RPMI8226 (cell line): ENCODE results near the gene FASN.
A peak's percentile ranks its signal among the peaks of the same experiment; 100 is the strongest.
"Not testable (repeated sequence)": the region's sequence is repeated elsewhere in the genome, so short reads cannot be mapped to it uniquely, and the experiment has no call there.

Source experiments
- DNase-seq: peaks from one replicate; pipeline ENCODE4 v3.0.0-alpha.2; 2015

The FASN gene

DNA sequence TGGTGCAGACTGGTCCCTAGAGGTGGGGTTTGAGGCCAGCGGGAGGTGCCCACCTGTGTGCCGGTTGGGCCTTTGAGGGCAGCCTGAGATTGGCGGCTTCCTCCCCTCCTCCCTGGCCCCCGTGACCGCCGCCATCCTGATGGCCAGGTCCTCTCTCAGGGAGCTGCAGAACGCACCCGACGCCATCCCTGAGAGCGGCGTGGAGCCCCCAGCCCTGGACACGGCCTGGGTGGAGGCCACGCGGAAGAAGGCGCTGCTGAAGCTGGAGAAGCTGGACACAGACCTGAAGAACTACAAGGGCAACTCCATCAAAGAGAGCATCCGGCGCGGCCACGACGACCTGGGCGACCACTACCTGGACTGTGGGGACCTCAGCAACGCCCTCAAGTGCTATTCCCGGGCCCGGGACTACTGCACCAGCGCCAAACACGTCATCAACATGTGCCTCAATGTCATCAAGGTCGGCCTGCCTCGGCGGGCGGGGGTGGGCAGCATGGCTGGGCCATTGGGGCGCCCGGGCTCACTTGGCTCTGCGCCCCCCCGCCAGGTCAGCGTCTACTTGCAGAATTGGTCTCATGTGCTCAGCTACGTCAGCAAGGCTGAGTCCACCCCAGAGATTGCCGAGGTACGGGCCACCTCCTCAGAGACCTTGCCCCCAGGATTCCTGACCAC lies 43.5 kb downstream of the FASN start:
- DNase-seq: no peak

- no peak for DNase-seq
These were observed 44.3 kb downstream of the FASN start for GRCh38 chr17:82053556-82054263.

DNA sequence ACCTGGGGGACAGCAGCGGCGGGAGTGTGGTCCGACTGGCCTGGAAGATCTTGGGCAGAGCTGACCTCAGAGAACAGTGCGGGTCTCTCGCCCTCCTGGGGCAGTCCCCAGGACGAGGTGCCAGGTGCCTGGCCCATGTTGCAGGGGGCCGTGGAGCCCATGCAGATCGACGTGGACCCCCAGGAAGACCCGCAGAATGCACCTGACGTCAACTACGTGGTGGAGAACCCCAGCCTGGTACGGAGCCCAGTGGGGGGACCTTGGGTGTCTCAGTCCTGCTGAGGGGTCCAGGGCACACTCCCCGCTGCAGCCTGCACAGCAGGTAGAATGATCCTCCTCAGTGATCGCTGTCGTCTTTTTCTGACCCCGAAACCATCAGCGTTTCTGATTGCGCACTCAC lies 44.9 kb downstream of the FASN start:
- no peak for DNase-seq

DNA sequence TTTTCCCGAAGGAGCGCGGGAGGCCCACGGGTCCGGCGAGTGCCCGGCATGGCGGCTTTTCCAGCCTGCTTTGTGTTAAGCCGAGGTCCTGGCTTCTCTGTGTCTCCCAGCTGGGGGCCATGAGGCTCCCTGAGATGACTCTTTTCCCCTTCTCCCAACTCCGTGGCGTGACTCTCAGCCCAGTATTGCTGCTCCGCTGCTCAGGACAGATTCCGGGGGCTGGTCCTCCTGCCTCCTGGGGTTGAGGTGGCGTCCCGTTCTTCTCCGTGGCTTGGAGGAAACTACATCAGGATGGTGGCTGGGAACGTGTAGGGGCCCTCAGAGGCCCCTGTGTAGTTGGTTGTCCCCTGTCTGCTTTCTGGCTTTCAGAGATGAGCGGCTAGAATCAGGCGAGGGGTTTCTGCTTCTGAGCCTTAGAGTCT lies 45.4 kb downstream of the FASN start:
- DNase-seq: no peak

GRCh38 chr17:82051776-82052637 lies 46.0 kb downstream of the FASN start, which contains the start of the genes GPS1 and RFNG:
TSS of gene GPS1 (plus strand) at chr17:82051898. CDS start at chr17:82051932, 34 bp downstream.
TSS of gene RFNG (minus strand) at chr17:82051811. CDS start at chr17:82051766, 45 bp downstream.
- DNase-seq: peak; percentile 84

- DNase-seq: no peak
These were observed 47.0 kb downstream of the FASN start for GRCh38 chr17:82050761-82051641.

DNA sequence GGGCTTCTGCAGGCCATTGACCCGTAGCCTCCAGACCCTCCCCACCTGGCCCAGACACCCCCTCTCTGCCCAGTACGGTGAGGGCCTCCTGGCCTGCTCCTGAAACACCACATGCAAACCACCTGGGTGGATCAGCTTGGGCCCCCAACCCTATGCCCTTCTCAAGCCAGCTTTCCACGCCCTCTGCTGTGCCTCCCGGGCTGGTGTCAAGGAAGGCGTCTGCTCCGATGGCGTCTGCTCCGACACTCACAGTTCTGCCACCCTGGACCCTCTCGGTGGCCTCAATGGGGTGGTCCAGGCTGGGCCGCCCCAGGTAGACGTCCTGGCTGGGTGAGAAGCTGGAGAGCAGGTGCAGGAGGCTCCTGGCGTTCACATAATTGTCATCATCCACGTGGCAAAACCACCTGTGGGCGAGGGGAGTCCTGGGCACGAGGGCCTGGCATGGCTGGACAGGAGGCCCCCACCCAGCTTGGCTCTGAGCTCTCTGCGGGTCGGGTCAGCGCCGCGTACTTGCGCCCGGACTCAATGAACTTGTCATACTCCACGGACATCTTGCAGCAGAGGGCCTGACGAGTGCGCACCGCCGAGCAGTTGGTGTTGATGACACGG lies 47.8 kb downstream of the FASN start:
- no peak for DNase-seq

- DNase-seq: no peak
These were observed 48.5 kb downstream of the FASN start for GRCh38 chr17:82049521-82049971.

- DNase-seq: no peak
These were observed 48.9 kb downstream of the FASN start for GRCh38 chr17:82049106-82049505.

DNA sequence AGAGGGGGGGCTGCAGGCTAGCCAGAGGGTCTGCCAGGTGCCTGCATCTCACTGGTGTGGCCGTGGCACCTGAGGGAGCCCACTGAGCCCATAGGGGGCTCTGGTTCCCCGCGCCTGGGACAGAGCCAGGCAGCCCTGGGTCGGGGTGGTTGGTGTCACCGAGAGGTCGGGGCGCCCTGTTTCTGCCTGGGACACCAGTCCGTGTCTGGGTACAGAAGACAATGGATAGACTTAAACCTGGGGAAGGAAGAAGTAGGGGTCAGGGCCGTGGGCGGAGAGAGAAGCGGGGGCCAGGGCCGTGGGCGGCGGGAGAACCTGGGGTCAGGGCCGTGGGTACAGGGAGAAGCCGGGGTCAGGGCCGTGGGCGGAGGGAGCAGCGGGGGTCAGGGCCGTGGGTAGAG lies 49.5 kb downstream of the FASN start:
- no peak for DNase-seq

DNA sequence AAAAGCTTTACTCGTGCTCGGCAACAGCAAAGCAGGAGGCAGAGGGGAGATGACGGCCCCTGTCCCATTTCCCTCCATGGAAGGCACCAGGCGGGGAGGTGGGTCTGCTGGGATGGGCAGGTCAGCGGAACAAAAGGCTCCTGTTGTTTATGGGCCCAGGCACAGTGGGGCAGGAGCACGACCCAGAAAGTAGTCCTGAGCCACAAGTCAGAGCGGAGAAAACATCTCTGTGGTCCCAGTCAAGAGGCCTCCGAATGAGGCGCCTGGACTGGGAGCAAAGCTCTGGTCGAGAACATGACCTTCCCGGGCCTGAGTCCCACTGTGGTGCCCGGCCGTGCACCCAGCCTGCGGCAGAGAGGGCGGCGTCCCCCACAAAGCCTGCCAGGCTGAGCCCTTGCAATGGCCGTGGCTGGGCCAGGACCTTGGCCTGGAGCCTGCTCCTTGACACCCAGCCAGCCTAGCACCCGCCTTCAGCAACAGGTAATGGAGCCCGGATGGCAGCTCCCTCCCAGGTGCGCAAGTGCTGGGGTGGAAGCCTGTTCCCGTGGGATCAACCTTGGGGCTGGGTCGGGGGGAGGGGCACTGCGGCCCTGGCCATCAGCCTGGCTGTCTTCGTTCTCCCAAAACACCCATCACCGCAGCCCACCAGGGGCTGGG lies 50.0 kb downstream of the FASN start:
- no peak for DNase-seq

- no peak for DNase-seq
These were observed 50.7 kb downstream of the FASN start for GRCh38 chr17:82047379-82047778.

- DNase-seq: no peak
These were observed 51.1 kb downstream of the FASN start for GRCh38 chr17:82046903-82047302.

GRCh38 chr17:82045936-82046484 lies 52.0 kb downstream of the FASN start:
- no peak for DNase-seq

- no peak for DNase-seq
These were observed 54.5 kb downstream of the FASN start for GRCh38 chr17:82043507-82043906.

DNA sequence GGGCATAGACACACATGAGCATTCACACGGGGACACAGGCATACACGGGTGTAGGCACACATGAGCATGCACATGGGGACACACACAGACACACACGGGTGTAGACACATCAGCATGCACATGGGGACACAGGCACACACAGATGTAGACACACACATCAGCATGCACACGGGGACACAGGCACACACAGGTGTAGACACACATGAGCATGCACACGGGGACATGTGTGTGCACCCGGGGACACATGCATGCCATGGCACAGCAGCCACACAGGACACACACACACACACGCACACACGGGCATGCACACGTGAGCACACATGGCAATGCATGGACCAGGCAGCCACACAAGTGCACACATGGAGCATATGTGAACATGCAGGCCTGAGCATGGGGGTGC lies 55.4 kb downstream of the FASN start:
- no peak for DNase-seq

DNA sequence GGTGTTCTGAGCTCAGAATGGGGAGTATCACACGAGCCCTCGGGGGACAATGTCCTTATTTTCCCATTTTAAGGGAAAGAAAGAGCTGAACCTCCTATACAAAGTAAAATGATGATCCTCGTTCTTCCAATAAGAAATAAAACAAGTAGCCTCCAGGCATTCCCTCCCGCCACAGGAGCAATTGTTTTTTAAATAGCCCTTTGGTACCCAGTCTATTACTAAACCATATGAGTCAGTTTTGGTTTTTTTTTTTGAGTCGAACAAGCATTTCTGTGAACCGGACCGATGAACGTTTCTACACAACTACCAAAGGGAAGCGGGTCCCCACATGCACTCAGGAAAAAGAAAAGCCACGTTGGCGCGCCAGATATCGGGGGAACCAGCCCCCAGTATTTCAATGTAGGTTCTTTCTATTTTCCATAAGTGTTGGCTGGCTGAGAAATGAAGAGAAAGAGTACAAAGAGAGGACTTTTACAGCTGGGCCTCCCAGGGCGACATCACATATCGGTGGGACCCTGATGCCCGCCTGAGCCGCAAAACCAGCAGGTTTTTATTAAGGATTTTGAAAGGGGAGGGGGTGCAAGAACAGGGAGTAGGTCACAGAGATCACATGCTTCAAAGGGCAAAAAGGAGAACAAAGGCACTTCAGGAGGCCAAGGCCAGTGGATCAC lies 56.8 kb downstream of the FASN start:
- DNase-seq: no peak

GRCh38 chr17:82039695-82040299 lies 58.2 kb downstream of the FASN start:
- DNase-seq: no peak

DNA sequence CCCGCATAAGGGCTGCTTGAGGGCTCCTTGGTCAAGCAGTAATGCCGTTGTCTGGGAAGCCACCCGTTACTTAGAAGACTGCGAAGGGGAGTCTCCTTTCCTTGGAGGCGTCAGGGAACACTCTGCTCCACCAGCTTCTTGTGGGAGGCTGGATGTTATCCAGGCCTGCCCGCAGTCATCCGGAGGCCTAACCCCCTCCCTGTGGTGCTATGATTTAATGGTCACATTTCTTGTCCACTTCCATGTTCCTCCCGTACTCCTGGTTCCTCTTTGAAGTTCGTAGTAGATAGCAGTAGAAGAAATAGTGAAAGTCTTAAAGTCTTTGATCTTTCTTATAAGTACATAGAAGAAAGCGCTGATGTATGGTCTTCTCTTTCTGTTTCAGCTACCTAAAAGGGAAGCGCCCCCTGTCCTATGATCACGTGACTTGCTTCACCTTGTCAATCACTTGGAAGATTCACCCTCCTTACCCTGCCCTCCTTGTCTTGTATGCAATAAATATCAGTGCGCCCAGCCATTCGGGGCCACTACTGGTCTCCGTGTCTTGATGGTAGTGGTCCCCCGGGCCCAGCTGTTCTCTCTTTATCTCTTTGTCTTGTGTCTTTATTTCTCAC lies 59.1 kb downstream of the FASN start:
- DNase-seq: not testable (repeated sequence)

DNA sequence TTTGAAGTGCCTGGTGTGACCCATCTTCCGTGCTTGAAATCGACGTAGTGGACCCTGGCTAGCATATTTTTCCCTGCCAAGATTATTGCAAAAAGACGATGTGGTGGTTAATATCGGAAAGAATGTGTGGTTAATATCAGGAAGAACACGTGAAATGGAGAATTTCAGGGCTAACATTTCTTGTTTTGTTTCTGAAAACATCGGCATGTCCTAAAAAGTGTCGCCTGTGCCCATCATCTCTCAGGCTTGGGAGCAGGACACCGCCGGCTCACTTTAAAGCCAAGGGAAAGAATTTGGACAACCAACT lies 60.2 kb downstream of the FASN start:
- DNase-seq: no peak
